Measurements from ENCODE around the gene ZCCHC7.
"Not testable (repeated sequence)": the region's sequence is repeated elsewhere in the genome, so short reads cannot be mapped to it uniquely, and the experiment has no call there.

The ZCCHC7 gene

GRCh38 chr9:37149666-37150308 lies 29.4 kb downstream of the ZCCHC7 start:
- Mint-ChIP-seq H3K27ac (no peak overlapping the region), H3K27me3 (no peaks in the 10 kb centered on the region), H3K4me1 (peaks cover 63% of the 10 kb centered on the region), H3K4me3 (no peak overlapping the region), H3K9me3 (no peaks in the 10 kb centered on the region), H3K36me3 (peaks cover 30% of the 10 kb centered on the region)

- H3K4me3 Mint-ChIP-seq = no peak overlapping the region
- no peak overlapping the region for H3K27ac Mint-ChIP-seq
- H3K36me3 Mint-ChIP-seq = peaks cover 31% of the 10 kb centered on the region
- peaks cover 58% of the 10 kb centered on the region for H3K4me1 Mint-ChIP-seq
- no peaks in the 10 kb centered on the region for H3K27me3 Mint-ChIP-seq
- no peaks in the 10 kb centered on the region for H3K9me3 Mint-ChIP-seq
These were observed 30.0 kb downstream of the ZCCHC7 start for GRCh38 chr9:37150415-37150814.

DNA sequence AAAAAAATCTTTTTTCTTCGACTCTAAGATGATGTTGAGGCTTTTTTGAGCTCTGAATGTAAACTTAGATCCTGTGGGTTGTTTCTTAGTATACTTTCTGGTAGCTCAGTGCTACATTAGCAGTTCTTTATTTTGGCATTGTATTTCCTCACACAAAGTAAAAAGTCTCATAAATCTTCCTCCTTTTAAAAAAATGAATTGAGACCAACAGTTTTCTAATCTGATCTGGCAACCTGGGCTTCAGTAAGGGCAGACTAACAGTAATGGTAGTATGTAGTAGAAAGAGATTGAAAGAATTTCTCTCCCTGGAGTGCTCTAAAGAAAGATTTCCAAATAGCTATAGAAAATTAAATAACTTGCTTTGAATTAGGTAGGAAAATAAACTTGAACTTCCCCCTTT lies 31.4 kb downstream of the ZCCHC7 start:
- H3K4me1 Mint-ChIP-seq = peaks cover 52% of the 10 kb centered on the region
- H3K36me3 Mint-ChIP-seq = peaks cover 36% of the 10 kb centered on the region
- no peak overlapping the region for H3K27ac Mint-ChIP-seq
- H3K9me3 Mint-ChIP-seq = no peaks in the 10 kb centered on the region
- H3K27me3 Mint-ChIP-seq = no peaks in the 10 kb centered on the region
- H3K4me3 Mint-ChIP-seq = no peak overlapping the region

- Mint-ChIP-seq H3K27me3 (no peaks in the 10 kb centered on the region), H3K9me3 (no peaks in the 10 kb centered on the region), H3K27ac (no peak overlapping the region), H3K4me1 (peaks cover 51% of the 10 kb centered on the region), H3K4me3 (no peak overlapping the region), H3K36me3 (peaks cover 36% of the 10 kb centered on the region)
These were observed 32.0 kb downstream of the ZCCHC7 start for GRCh38 chr9:37152365-37152764.

DNA sequence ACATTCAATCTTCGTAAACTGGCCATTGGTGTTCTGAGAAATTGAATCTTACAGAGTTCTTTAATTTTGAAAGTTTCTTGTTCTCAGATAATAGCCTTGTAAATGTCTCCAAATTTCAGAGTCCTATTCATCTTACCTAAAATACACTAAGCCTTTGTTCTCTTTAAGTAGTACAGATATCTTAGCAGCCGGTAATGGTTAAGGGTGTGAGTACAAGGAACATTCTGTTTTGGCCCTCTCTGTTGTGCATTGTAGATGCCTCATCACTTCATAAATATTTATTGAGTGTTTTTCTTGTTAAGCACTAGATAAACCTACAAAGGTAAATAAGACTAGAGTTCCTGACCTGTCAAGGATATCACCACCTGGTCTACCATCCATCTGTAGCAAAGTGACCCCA lies 35.2 kb downstream of the ZCCHC7 start:
- Mint-ChIP-seq H3K36me3 (peaks cover 31% of the 10 kb centered on the region), H3K27ac (no peak overlapping the region), H3K4me1 (peaks cover 40% of the 10 kb centered on the region), H3K9me3 (no peaks in the 10 kb centered on the region), H3K27me3 (no peaks in the 10 kb centered on the region), H3K4me3 (no peak overlapping the region)

DNA sequence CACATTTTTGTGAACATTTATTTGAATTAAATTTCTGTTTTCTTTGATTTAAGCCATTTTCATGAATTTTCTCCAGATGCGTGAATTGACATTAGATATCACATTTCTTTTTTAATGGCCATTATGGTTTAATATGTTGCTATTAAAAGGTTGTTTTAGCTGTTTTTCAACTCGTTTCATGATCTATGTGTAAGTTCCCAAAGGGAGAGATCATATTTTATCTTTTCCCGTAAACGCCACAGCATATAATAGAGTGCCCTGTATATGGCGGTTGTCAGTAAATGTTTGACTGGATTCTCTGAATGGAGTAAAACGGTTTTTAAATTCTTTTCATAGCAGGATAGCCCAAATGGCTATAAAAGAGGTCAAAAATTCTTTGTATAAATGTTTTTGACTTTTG lies 35.8 kb downstream of the ZCCHC7 start:
- Mint-ChIP-seq H3K27ac (no peak overlapping the region), H3K36me3 (peaks cover 31% of the 10 kb centered on the region), H3K4me3 (no peak overlapping the region), H3K9me3 (no peaks in the 10 kb centered on the region), H3K27me3 (no peaks in the 10 kb centered on the region), H3K4me1 (peaks cover 40% of the 10 kb centered on the region)

DNA sequence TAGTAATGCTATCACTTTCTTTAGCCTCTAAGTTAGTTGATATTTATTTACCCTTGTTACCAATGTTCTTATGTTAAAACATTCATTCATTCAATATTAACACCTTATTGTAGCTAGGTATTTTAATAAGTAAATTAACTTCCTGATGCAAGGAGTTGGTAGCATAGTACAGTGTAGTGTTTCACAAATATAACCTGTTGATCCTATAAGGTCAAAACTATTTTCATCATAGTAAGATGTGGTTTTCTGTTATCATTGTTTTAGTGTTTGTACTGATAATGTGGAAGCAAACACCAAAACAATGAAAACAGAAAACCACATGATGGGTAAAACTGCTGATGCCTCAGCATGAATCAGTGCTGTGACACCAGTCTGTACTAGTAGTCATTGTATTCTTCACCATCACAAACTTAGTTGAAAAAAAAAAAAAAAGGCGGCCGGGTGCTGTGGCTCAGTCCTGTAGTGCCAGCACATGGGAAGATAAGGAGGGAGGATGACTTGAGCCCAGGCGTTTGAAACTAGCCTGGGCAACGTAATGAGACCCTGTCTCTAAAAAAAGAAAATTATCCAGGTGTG lies 36.5 kb downstream of the ZCCHC7 start:
- Mint-ChIP-seq H3K36me3 (peaks cover 34% of the 10 kb centered on the region), H3K27ac (peak overlapping the region; percentile 5), H3K4me3 (no peak overlapping the region), H3K4me1 (peaks cover 40% of the 10 kb centered on the region), H3K27me3 (no peaks in the 10 kb centered on the region), H3K9me3 (no peaks in the 10 kb centered on the region)

DNA sequence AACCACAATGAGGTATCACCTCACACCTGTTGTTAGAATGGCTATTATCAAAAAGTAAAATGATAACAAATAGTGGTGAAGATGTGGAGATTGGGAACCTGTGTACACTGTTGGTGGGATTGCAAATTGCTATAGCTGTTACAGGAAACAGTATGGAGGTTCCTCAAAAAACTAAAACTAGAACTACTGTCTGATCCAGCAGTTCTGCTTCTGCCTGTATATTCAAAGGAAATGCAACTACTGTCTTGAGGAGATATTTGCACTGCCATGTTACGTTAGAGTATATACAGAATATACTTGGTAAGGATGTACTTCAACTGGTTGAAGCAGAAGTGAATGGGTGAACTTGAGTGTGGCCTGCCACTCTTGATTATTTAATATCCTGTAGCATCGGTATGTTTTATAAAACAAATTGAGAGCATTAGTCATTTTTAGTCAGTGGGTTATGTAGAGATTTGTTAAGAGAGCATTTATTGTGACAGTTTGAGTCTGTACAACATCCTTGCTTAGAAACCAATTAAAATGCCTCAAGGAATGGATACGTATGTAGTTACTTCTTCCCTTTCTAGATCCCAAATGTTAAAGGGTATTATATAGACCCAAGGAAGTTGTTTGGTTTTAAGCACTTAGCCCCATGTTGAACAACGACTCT lies 37.5 kb downstream of the ZCCHC7 start:
- Mint-ChIP-seq H3K27me3 (no peaks in the 10 kb centered on the region), H3K36me3 (peaks cover 33% of the 10 kb centered on the region), H3K4me1 (peaks cover 34% of the 10 kb centered on the region), H3K9me3 (no peaks in the 10 kb centered on the region), H3K4me3 (no peak overlapping the region), H3K27ac (no peak overlapping the region)

- Mint-ChIP-seq H3K27ac (no peak overlapping the region), H3K4me3 (no peak overlapping the region)
These were observed 42.9 kb downstream of the ZCCHC7 start for GRCh38 chr9:37163299-37163698.

DNA sequence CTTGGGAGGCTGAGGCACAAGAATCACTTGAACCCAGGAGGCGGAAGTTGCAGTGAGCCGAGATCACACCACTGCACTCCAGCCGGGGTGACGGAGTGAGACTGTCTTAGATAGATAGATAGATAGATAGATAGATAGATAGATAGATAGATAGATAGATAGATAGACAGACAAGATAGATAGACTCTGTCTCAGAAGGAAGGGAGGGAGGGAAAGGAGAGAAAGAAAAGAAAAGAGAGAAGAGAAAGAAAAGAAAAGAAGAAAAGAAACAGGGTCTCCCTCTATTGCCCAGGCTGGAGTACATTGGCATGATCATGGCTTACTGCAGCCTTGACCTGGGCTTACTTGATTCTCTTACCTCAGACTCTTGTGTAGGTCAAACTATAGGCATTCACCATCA lies 44.0 kb downstream of the ZCCHC7 start:
- not testable (repeated sequence) for H3K9me3 Mint-ChIP-seq, H3K27me3 Mint-ChIP-seq, H3K4me3 Mint-ChIP-seq, H3K27ac Mint-ChIP-seq
- peaks cover 50% of the 10 kb centered on the region for H3K36me3 Mint-ChIP-seq
- peaks cover 52% of the 10 kb centered on the region for H3K4me1 Mint-ChIP-seq

More at GRCh38 chr9:37163299-37163698, 42.9 kb downstream of the ZCCHC7 start:
- Mint-ChIP-seq H3K36me3 (peaks cover 43% of the 10 kb centered on the region), H3K27me3 (no peaks in the 10 kb centered on the region), H3K4me1 (peaks cover 47% of the 10 kb centered on the region), H3K9me3 (no peaks in the 10 kb centered on the region)

DNA sequence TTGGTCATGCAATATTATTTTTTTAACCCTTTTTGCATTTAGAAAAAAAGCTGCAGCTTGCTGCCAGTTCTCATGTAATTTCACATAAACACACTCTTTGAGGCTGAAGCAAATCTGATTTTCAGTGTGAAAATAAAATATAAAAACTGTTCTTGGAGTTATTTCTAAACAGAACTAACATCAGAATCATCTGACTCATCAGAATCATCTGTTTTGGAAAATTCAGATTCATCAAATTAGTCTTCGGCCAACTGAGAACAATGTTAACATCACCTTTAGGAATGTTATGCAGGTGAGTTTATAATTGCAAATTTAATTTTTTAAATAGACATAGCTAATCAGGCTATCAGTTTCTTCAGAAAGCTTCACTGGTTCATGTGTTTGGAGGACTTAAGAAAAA lies 45.3 kb downstream of the ZCCHC7 start:
- Mint-ChIP-seq H3K27me3 (no peaks in the 10 kb centered on the region), H3K36me3 (peaks cover 53% of the 10 kb centered on the region), H3K9me3 (no peaks in the 10 kb centered on the region), H3K4me1 (peaks cover 50% of the 10 kb centered on the region), H3K4me3 (no peak overlapping the region), H3K27ac (no peak overlapping the region)

DNA sequence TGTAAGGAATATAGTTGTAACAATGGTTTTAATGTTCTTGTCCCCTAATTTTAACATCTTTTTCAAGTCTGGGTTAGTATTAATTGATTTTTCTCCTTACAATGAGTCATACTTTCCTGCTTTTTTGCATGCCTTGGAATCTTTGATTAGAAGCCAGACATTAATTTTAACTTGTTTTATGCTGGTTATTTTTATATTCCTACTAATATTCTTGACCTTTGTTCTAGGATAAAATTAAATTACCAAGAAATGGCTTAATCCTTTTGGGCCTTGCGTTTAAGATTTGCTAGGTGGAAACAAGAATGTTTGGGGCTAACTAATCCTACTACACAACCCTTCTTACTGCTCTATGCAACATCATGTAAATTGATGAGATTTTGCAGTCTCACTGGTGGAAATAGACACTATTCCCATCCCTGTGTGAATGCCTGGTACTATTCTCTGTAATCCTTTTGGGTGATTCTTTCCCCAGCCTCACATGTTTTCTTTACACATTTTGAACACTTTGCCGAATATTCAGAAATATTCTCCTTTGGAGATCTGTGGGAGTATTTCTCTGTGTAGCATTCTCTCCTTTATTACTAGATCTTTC lies 47.2 kb downstream of the ZCCHC7 start:
- no peaks in the 10 kb centered on the region for H3K27me3 Mint-ChIP-seq
- peaks cover 59% of the 10 kb centered on the region for H3K4me1 Mint-ChIP-seq
- no peak overlapping the region for H3K27ac Mint-ChIP-seq
- no peak overlapping the region for H3K4me3 Mint-ChIP-seq
- H3K9me3 Mint-ChIP-seq = no peaks in the 10 kb centered on the region
- peaks cover 57% of the 10 kb centered on the region for H3K36me3 Mint-ChIP-seq

DNA sequence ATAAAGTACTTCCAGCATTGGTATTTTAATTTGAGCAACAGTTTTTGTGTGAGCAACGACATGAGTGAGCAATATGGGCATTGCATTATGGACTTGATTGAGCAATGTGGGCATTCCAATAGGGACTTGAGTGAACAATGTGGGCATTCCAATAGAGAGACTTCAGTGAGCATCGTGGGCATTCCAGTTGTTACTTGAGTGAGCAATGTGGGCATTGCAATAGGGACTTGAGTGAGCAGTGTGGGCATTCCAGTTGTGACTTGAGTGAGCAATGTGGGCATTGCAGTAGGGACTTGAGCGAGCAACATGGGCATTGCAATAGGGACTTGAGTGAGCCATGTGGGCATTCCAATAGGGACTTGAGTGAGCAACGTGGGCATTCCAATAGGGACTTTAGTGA lies 52.2 kb downstream of the ZCCHC7 start:
- H3K27me3 Mint-ChIP-seq = no peaks in the 10 kb centered on the region
- peaks cover 35% of the 10 kb centered on the region for H3K4me1 Mint-ChIP-seq
- no peak overlapping the region for H3K4me3 Mint-ChIP-seq
- no peak overlapping the region for H3K27ac Mint-ChIP-seq
- no peaks in the 10 kb centered on the region for H3K9me3 Mint-ChIP-seq
- peaks cover 37% of the 10 kb centered on the region for H3K36me3 Mint-ChIP-seq

DNA sequence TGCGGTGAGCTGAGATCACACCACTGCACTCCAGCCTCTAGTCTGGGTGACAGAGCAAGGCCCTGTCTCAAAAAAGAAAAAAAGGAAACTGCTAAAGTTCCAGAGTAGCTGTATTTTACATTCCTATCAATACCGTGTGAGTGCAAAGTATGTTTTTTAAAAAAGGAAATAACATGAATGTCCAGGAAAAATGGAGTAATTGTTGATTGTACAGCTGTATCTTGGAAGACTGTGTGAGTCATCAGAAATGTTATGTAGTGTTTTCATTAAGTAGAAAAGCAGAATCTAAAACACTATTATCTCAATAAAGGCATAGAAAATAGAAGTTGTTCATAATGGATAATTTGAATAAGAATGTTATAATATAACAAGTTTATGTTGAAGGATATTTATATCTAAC lies 53.9 kb downstream of the ZCCHC7 start:
- no peaks in the 10 kb centered on the region for H3K9me3 Mint-ChIP-seq
- H3K4me1 Mint-ChIP-seq = peaks cover 37% of the 10 kb centered on the region
- H3K4me3 Mint-ChIP-seq = no peak overlapping the region
- H3K27ac Mint-ChIP-seq = no peak overlapping the region
- peaks cover 21% of the 10 kb centered on the region for H3K36me3 Mint-ChIP-seq
- H3K27me3 Mint-ChIP-seq = no peaks in the 10 kb centered on the region

GRCh38 chr9:37178742-37179141 lies 58.4 kb downstream of the ZCCHC7 start:
- H3K4me1 Mint-ChIP-seq = peaks cover 46% of the 10 kb centered on the region
- H3K9me3 Mint-ChIP-seq = peaks cover 5% of the 10 kb centered on the region
- H3K36me3 Mint-ChIP-seq = peaks cover 17% of the 10 kb centered on the region
- no peak overlapping the region for H3K27ac Mint-ChIP-seq
- no peaks in the 10 kb centered on the region for H3K27me3 Mint-ChIP-seq
- H3K4me3 Mint-ChIP-seq = no peak overlapping the region

- no peaks in the 10 kb centered on the region for H3K27me3 Mint-ChIP-seq
- no peak overlapping the region for H3K4me3 Mint-ChIP-seq
- peaks cover 8% of the 10 kb centered on the region for H3K9me3 Mint-ChIP-seq
- peaks cover 24% of the 10 kb centered on the region for H3K36me3 Mint-ChIP-seq
- H3K27ac Mint-ChIP-seq = no peak overlapping the region
- H3K4me1 Mint-ChIP-seq = peaks cover 55% of the 10 kb centered on the region
These were observed 59.2 kb downstream of the ZCCHC7 start for GRCh38 chr9:37179576-37179975.
